Measurements from ENCODE around the gene LINGO1.

LINGO1 gene

GRCh38 chr15:77632534-77633133 lies at the start of gene LINGO1:
LINGO1 (minus strand) TSS chr15:77632912; CDS start chr15:77632315, 597 bp downstream.
- DNase-seq (ENCODE audit: low read depth, low spot score) = no peak

- no peak for DNase-seq (ENCODE audit: low read depth, low spot score)
Measured at GRCh38 chr15:77681362-77681761, 48.6 kb upstream of the LINGO1 start.

- no peak for DNase-seq (ENCODE audit: low read depth, low spot score)
Measured at GRCh38 chr15:77676569-77677375, 44.1 kb upstream of the LINGO1 start.

GRCh38 chr15:77675806-77676415 lies 43.2 kb upstream of the LINGO1 start:
- no peak for DNase-seq (ENCODE audit: low read depth, low spot score)

GRCh38 chr15:77674327-77674726 lies 41.6 kb upstream of the LINGO1 start:
- no peak for DNase-seq (ENCODE audit: low read depth, low spot score)

GRCh38 chr15:77673866-77674265 lies 41.2 kb upstream of the LINGO1 start:
- no peak for DNase-seq (ENCODE audit: low read depth, low spot score)

- no peak for DNase-seq (ENCODE audit: low read depth, low spot score)
Measured at GRCh38 chr15:77672135-77672534, 39.4 kb upstream of the LINGO1 start.

GRCh38 chr15:77671362-77672056 lies 38.8 kb upstream of the LINGO1 start:
- DNase-seq (ENCODE audit: low read depth, low spot score) = no peak

GRCh38 chr15:77670558-77671361 lies 38.0 kb upstream of the LINGO1 start:
- DNase-seq (ENCODE audit: low read depth, low spot score) = no peak

GRCh38 chr15:77669896-77670295 lies 37.2 kb upstream of the LINGO1 start:
- DNase-seq (ENCODE audit: low read depth, low spot score) = no peak

GRCh38 chr15:77667338-77668234 lies 34.9 kb upstream of the LINGO1 start:
- no peak for DNase-seq (ENCODE audit: low read depth, low spot score)

GRCh38 chr15:77666296-77666660 lies 33.6 kb upstream of the LINGO1 start:
- no peak for DNase-seq (ENCODE audit: low read depth, low spot score)

GRCh38 chr15:77665530-77666295 lies 33.0 kb upstream of the LINGO1 start:
- DNase-seq (ENCODE audit: low read depth, low spot score) = no peak

GRCh38 chr15:77664428-77664827 lies 31.7 kb upstream of the LINGO1 start:
- DNase-seq (ENCODE audit: low read depth, low spot score) = no peak

GRCh38 chr15:77663256-77663655 lies 30.5 kb upstream of the LINGO1 start:
- no peak for DNase-seq (ENCODE audit: low read depth, low spot score)

- no peak for DNase-seq (ENCODE audit: low read depth, low spot score)
Measured at GRCh38 chr15:77659350-77660321, 26.9 kb upstream of the LINGO1 start.

- no peak for DNase-seq (ENCODE audit: low read depth, low spot score)
Measured at GRCh38 chr15:77658304-77658703, 25.6 kb upstream of the LINGO1 start.

- DNase-seq (ENCODE audit: low read depth, low spot score) = no peak
Measured at GRCh38 chr15:77657634-77658238, 25.0 kb upstream of the LINGO1 start.

Data from smooth muscle cell of the brain vasculature (primary cell).